ENCODE results near the gene PKP1.
A peak's percentile ranks its signal among the peaks of the same experiment; 100 is the strongest.

Gene PKP1

DNA sequence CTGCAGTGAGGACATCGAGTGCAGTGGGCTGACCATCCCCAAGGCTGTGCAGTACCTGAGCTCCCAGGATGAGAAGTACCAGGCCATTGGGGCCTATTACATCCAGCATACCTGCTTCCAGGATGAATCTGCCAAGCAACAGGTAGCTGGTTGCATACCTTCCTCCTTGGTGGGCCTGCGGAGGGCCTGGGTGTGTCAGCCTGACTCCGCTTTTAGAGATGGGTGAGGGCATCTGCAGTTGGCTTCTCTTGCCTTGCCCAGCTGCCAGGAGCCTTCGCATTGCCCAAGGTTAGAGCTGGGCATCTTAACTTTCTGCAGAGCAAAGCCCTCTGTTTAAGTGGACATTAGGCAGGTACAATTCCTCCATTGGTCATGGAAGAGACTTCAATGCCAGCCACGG, 33.2 kb downstream of the PKP1 start:
- Histone ChIP-seq H3K9me3 (ENCODE audit: control insufficient read depth, insufficient read depth, low read depth, low read length) (no peaks in the 10 kb centered on the region), H3K4me3 (ENCODE audit: low read depth, low read length) (no peak overlapping the region), H3K27ac (ENCODE audit: extremely low read depth, low read depth, low read length) (no peak overlapping the region), H3K36me3 (ENCODE audit: control insufficient read depth in 2 of 2, insufficient read depth in 1 of 2, low read length in 2 of 2) (no peaks in the 10 kb centered on the region), H3K4me1 (ENCODE audit: control insufficient read depth, insufficient read depth, low read length) (no peaks in the 10 kb centered on the region)
- ChIA-PET CTCF (interaction anchor here (1.9 kb wide), 1 partner anchor 32 kb away, joined by 8 read pairs; no protein-coding TSS in a partner anchor), POLR2A (no interaction called here)
- TF ChIP-seq HOXA7 (CRISPR knock-in tag; IDR thresholded peaks at IDR 0.05; ENCODE audit: borderline replicate concordance) (no peak), SCRT2 (tag by site-specific recombination; IDR thresholded peaks at IDR 0.05) (peak; percentile 90), ZNF302 (tag by site-specific recombination; IDR thresholded peaks at IDR 0.05; ENCODE audit: low read depth) (no peak), ZNF623 (tag by site-specific recombination; IDR thresholded peaks at IDR 0.05) (no peak), MYNN (tag by site-specific recombination; IDR thresholded peaks at IDR 0.05; ENCODE audit: borderline replicate concordance) (no peak), SCRT1 (tag by site-specific recombination; IDR thresholded peaks at IDR 0.05; ENCODE audit: borderline replicate concordance) (peak; percentile 33; the same call in 1 of the 2 replicates), ZNF529 (tag by site-specific recombination; IDR thresholded peaks at IDR 0.05; ENCODE audit: insufficient replicate concordance) (no peak), ZSCAN23 (tag by site-specific recombination; IDR thresholded peaks at IDR 0.05) (no peak)
- TF ChIP-seq, protein P1, sequence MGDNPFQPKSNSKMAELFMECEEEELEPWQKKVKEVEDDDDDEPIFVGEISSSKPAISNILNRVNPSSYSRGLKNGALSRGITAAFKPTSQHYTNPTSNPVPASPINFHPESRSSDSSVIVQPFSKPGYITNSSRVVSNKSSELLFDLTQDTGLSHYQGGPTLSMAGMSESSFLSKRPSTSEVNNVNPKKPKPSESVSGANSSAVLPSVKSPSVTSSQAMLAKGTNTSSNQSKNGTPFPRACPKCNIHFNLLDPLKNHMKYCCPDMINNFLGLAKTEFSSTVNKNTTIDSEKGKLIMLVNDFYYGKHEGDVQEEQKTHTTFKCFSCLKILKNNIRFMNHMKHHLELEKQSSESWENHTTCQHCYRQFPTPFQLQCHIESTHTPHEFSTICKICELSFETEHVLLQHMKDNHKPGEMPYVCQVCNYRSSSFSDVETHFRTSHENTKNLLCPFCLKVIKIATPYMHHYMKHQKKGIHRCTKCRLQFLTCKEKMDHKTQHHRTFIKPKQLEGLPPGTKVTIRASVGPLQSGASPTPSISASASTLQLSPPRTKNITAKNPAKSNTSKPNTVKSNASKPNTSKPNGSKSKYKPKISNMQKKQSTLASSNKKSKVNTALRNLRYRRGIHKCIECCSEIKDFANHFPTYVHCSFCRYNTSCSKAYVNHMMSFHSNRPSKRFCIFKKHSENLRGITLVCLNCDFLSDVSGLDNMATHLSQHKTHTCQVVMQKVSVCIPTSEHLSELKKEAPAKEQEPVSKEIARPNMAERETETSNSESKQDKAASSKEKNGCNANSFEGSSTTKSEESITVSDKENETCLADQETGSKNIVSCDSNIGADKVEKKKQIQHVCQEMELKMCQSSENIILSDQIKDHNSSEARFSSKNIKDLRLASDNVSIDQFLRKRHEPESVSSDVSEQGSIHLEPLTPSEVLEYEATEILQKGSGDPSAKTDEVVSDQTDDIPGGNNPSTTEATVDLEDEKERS (tag by site-specific recombination; IDR thresholded peaks at IDR 0.05) = no peak
- TF ChIP-seq, protein P2, sequence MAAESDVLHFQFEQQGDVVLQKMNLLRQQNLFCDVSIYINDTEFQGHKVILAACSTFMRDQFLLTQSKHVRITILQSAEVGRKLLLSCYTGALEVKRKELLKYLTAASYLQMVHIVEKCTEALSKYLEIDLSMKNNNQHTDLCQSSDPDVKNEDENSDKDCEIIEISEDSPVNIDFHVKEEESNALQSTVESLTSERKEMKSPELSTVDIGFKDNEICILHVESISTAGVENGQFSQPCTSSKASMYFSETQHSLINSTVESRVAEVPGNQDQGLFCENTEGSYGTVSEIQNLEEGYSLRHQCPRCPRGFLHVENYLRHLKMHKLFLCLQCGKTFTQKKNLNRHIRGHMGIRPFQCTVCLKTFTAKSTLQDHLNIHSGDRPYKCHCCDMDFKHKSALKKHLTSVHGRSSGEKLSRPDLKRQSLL (tag by site-specific recombination; IDR thresholded peaks at IDR 0.05) = no peak
- TF ChIP-seq, protein P3, sequence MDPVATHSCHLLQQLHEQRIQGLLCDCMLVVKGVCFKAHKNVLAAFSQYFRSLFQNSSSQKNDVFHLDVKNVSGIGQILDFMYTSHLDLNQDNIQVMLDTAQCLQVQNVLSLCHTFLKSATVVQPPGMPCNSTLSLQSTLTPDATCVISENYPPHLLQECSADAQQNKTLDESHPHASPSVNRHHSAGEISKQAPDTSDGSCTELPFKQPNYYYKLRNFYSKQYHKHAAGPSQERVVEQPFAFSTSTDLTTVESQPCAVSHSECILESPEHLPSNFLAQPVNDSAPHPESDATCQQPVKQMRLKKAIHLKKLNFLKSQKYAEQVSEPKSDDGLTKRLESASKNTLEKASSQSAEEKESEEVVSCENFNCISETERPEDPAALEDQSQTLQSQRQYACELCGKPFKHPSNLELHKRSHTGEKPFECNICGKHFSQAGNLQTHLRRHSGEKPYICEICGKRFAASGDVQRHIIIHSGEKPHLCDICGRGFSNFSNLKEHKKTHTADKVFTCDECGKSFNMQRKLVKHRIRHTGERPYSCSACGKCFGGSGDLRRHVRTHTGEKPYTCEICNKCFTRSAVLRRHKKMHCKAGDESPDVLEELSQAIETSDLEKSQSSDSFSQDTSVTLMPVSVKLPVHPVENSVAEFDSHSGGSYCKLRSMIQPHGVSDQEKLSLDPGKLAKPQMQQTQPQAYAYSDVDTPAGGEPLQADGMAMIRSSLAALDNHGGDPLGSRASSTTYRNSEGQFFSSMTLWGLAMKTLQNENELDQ (tag by site-specific recombination; IDR thresholded peaks at IDR 0.05; ENCODE audit: low read depth) = no peak
- TF ChIP-seq, protein P4, sequence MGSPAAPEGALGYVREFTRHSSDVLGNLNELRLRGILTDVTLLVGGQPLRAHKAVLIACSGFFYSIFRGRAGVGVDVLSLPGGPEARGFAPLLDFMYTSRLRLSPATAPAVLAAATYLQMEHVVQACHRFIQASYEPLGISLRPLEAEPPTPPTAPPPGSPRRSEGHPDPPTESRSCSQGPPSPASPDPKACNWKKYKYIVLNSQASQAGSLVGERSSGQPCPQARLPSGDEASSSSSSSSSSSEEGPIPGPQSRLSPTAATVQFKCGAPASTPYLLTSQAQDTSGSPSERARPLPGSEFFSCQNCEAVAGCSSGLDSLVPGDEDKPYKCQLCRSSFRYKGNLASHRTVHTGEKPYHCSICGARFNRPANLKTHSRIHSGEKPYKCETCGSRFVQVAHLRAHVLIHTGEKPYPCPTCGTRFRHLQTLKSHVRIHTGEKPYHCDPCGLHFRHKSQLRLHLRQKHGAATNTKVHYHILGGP (tag by site-specific recombination; IDR thresholded peaks at IDR 0.05) = no peak

DNA sequence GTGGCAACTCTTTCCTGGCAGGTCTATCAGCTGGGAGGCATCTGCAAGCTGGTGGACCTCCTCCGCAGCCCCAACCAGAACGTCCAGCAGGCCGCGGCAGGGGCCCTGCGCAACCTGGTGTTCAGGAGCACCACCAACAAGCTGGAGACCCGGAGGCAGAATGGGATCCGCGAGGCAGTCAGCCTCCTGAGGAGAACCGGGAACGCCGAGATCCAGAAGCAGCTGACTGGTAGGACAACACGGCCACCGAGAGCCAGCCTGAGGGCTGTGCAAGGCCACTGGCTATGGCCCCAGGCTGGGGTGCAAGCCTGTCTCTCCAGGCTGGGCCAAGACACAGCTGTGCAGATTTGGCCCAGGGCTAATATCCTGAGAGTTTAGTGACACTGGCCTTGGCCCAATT, 34.2 kb downstream of the PKP1 start:
- no peaks in the 10 kb centered on the region for H3K36me3 ChIP-seq (ENCODE audit: control insufficient read depth in 2 of 2, insufficient read depth in 1 of 2, low read length in 2 of 2)
- H3K9me3 ChIP-seq (ENCODE audit: control insufficient read depth, insufficient read depth, low read depth, low read length) = no peaks in the 10 kb centered on the region
- POLR2A ChIA-PET = interaction anchor here (0.7 kb wide), 1 partner anchor 12 kb away, joined by 4 read pairs; no protein-coding TSS in a partner anchor
- H3K27ac ChIP-seq (ENCODE audit: extremely low read depth, low read depth, low read length) = no peak overlapping the region
- TF ChIP-seq ZNF629 (tag by site-specific recombination; IDR thresholded peaks at IDR 0.05) (no peak), SALL2 (tag by site-specific recombination; IDR thresholded peaks at IDR 0.05; ENCODE audit: borderline replicate concordance) (no peak), OVOL3 (tag by site-specific recombination; IDR thresholded peaks at IDR 0.05) (no peak), ZNF350 (tag by site-specific recombination; IDR thresholded peaks at IDR 0.05) (no peak), YY1 (tag by site-specific recombination; IDR thresholded peaks at IDR 0.05) (no peak), ZNF473 (tag by site-specific recombination; IDR thresholded peaks at IDR 0.05) (no peak), ZNF423 (tag by site-specific recombination; IDR thresholded peaks at IDR 0.05) (no peak)
- TF ChIP-seq, protein P5, sequence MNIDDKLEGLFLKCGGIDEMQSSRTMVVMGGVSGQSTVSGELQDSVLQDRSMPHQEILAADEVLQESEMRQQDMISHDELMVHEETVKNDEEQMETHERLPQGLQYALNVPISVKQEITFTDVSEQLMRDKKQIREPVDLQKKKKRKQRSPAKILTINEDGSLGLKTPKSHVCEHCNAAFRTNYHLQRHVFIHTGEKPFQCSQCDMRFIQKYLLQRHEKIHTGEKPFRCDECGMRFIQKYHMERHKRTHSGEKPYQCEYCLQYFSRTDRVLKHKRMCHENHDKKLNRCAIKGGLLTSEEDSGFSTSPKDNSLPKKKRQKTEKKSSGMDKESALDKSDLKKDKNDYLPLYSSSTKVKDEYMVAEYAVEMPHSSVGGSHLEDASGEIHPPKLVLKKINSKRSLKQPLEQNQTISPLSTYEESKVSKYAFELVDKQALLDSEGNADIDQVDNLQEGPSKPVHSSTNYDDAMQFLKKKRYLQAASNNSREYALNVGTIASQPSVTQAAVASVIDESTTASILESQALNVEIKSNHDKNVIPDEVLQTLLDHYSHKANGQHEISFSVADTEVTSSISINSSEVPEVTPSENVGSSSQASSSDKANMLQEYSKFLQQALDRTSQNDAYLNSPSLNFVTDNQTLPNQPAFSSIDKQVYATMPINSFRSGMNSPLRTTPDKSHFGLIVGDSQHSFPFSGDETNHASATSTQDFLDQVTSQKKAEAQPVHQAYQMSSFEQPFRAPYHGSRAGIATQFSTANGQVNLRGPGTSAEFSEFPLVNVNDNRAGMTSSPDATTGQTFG (tag by site-specific recombination; IDR thresholded peaks at IDR 0.05; ENCODE audit: borderline replicate concordance) = no peak
- TF ChIP-seq, protein P6, sequence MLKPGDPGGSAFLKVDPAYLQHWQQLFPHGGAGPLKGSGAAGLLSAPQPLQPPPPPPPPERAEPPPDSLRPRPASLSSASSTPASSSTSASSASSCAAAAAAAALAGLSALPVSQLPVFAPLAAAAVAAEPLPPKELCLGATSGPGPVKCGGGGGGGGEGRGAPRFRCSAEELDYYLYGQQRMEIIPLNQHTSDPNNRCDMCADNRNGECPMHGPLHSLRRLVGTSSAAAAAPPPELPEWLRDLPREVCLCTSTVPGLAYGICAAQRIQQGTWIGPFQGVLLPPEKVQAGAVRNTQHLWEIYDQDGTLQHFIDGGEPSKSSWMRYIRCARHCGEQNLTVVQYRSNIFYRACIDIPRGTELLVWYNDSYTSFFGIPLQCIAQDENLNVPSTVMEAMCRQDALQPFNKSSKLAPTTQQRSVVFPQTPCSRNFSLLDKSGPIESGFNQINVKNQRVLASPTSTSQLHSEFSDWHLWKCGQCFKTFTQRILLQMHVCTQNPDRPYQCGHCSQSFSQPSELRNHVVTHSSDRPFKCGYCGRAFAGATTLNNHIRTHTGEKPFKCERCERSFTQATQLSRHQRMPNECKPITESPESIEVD (tag by site-specific recombination; IDR thresholded peaks at IDR 0.05) = no peak
- TF ChIP-seq, protein P2 (tag by site-specific recombination; IDR thresholded peaks at IDR 0.05) = no peak
- CTCF ChIA-PET = interaction anchor here (0.6 to 1.9 kb wide), 3 partner anchors 16 to 110 kb away, joined by 3 to 8 read pairs (median 3); no protein-coding TSS in a partner anchor
- H3K4me1 ChIP-seq (ENCODE audit: control insufficient read depth, insufficient read depth, low read length) = no peaks in the 10 kb centered on the region
- H3K4me3 ChIP-seq (ENCODE audit: low read depth, low read length) = no peak overlapping the region

Data from HEK293 (cell line).